Measurements from ENCODE around the gene ARHGAP45. TPM values are rescaled to one million over a fixed set of nuclear protein-coding genes. Genes with fewer than 3 reads are reported as not detected.
"Not testable (repeated sequence)": the region's sequence is repeated elsewhere in the genome, so short reads cannot be mapped to it uniquely, and the experiment has no call there.

ARHGAP45 gene
- total and polyA plus RNA-seq, 8 donors: 5.1 to 21.6 (median 11.2) TPM

- peaks cover 0 to 29% (median 12%) of the 10 kb centered on the region in 3 donors for H3K36me3 ChIP-seq
- intact Hi-C loops (cut with DNase I): no loop called here
- no peaks in the 10 kb centered on the region for H3K27me3 ChIP-seq
- no peak for TF ChIP-seq CTCF (IDR thresholded peaks at IDR 0.05)
- H3K4me1 ChIP-seq: no peaks in the 10 kb centered on the region
- FAIRE-seq (no peak), ATAC-seq (no peak), DNase-seq (no peak)
- no peak overlapping the region for H3K27ac ChIP-seq
- H3K9me3 ChIP-seq: no peaks in the 10 kb centered on the region
- 95 to 98% methylated on average over 17 of the region's 17 CpGs for WGBS, 2 donors
- no peak overlapping the region for H3K4me3 ChIP-seq
These were observed 61.1 kb downstream of the ARHGAP45 start for GRCh38 chr19:1128106-1128505.

- ATAC-seq; intact Hi-C loops (cut with DNase I); H3K27ac ChIP-seq; H3K27me3 ChIP-seq; DNase-seq; H3K4me3 ChIP-seq; H3K4me1 ChIP-seq; H3K9me3 ChIP-seq; FAIRE-seq: not testable (repeated sequence)
- whole genome bisulfite sequencing, 2 donors: 95 to 99% methylated on average over 7 of the region's 7 CpGs
- peaks cover 0 to 19% (median 5%) of the 10 kb centered on the region in 3 donors for H3K36me3 ChIP-seq
These were observed 62.1 kb downstream of the ARHGAP45 start for GRCh38 chr19:1129084-1129483.

- Histone ChIP-seq H3K9me3 (no peaks in the 10 kb centered on the region), H3K4me3 (no peak overlapping the region), H3K36me3 (peaks cover 0 to 15% (median 5%) of the 10 kb centered on the region in 3 donors), H3K4me1 (no peaks in the 10 kb centered on the region), H3K27me3 (no peaks in the 10 kb centered on the region), H3K27ac (no peak overlapping the region)
- ATAC-seq (no peak), DNase-seq (peak in 1 of 6 donors; percentile 70), FAIRE-seq (no peak)
- intact Hi-C loops (cut with DNase I): no loop called here
- 92 to 93% methylated on average over 18 of the region's 18 CpGs for WGBS, 2 donors
- no peak for TF ChIP-seq CTCF (IDR thresholded peaks at IDR 0.05)
These were observed 62.6 kb downstream of the ARHGAP45 start for GRCh38 chr19:1129535-1129934.

GRCh38 chr19:1130771-1131717 is 64.1 kb downstream of the ARHGAP45 start:
- peak in 1 of 6 donors; percentile 79 for DNase-seq
- Histone ChIP-seq H3K27ac (peak overlapping the region; percentile 42 to 90 (median 66)), H3K4me3 (peak overlapping the region; percentile 12 to 53 (median 20)), H3K36me3 (peaks cover 0 to 12% (median 5%) of the 10 kb centered on the region in 3 donors), H3K4me1 (no peaks in the 10 kb centered on the region), H3K27me3 (no peaks in the 10 kb centered on the region), H3K9me3 (no peaks in the 10 kb centered on the region)
- intact Hi-C loops (cut with DNase I): no loop called here
- 83 to 85% methylated on average over 22 of the region's 22 CpGs for WGBS, 2 donors
- TF ChIP-seq CTCF (IDR thresholded peaks at IDR 0.05): no peak
- FAIRE-seq: no peak
- peak in 1 of 4 donors; percentile 6 for ATAC-seq

GRCh38 chr19:1131718-1132551 is 65.0 kb downstream of the ARHGAP45 start:
- Histone ChIP-seq H3K4me1 (no peaks in the 10 kb centered on the region), H3K27ac (peak overlapping the region; percentile 42 to 90 (median 66)), H3K4me3 (peak overlapping the region; percentile 12 to 53 (median 20)), H3K9me3 (no peaks in the 10 kb centered on the region), H3K27me3 (no peaks in the 10 kb centered on the region), H3K36me3 (peaks cover 0 to 5% (median 5%) of the 10 kb centered on the region in 3 donors)
- 70 to 71% methylated on average over 57 to 64 of the region's 64 CpGs for WGBS, 2 donors
- FAIRE-seq (no peak), ATAC-seq (peak in 3 of 4 donors; percentile 64 to 76 (median 74)), DNase-seq (peak in 5 of 6 donors; percentile 51 to 79 (median 66))
- intact Hi-C loops (cut with DNase I): no loop called here
- no peak for TF ChIP-seq CTCF (IDR thresholded peaks at IDR 0.05)
